GM10847 (cell line): ENCODE data around the gene C16orf90.

Source experiments
- POLR2A ChIP-seq: IDR thresholded peaks from 2 replicates; pipeline ENCODE4 v1.6.1; 2011; ENCODE audit not compliant: insufficient read length; ENCODE audit errors: extremely low read depth

C16orf90 gene

DNA sequence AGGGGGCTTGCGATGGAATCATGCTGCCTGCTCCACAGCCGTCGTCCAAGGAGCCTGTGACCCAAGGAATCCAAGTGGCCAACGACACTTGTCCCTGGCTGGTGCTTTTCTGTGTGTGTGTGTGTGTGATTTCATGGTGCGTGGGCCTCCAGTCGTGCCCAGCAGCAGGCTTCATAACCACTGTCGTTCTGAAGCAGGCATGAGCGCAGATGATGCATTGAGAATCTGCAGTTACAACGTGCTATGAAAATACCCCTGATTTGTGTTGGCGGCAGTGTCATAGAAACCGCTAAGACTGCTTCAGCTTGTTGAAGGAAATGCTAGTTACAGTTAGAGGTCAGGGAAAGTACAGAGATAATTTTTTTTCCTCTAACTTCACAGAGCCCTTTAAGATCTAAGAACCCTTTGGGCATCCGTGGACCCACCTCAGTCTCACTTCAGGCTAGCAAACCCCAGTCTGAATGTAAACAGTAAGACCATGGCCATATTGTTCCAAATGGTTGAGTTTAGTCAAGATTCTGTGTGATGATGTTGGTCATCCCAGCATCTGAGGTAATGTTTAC is 15.6 kb downstream of the C16orf90 start:
- no peak for TF ChIP-seq POLR2A

DNA sequence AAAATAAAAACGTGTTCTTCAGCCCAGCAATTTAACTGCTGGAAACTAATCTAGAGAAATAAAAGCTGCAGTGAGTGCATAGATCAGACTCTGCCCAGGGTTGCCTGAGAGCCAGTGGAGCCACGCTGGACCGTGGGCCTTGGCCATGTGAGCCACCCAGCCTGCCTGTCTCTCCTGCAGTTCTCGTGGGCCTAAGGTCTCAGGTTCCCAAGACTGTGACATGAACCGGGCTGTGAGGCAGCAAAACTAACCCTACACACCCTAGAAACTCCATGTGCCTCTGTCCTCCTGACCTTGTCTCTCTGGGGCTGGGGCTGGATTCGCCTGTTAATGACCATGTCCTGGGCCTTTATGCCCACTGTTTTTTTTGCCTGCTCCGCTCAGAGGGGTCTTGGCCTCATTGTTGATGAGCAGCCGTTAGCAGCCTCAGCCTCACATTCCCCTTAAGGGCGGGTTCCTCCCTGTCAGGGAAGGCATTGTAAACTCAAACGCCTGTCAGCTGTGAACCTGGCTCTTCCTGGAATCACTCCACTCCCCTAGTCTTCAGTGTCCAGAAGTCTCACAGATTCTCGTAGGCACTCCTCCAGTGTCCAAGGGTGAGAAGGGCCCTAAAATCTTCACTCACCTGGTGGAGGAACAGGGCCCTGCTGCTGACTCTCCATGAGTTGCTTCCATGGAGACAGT is 16.9 kb downstream of the C16orf90 start:
- TF ChIP-seq POLR2A = no peak

DNA sequence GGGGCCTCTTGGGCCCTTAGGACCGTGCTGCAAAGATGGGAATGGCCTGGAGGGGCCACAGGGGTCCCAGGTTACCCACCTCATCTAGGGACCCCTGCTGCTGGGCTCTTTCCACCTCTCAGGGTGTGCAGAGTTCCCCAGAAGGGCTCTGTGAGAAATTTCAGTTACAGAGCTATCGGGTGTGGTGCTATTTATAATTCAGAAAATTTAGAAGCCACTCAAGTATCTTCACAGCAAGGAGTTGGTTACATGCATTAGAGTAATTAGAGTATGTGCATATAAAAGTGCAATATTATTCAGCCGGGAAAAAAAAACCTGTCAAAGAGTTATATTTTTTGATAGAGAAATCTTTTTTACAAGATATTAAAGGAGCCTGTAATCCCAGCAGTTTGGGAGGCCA is 18.9 kb downstream of the C16orf90 start:
- no peak for TF ChIP-seq POLR2A

DNA sequence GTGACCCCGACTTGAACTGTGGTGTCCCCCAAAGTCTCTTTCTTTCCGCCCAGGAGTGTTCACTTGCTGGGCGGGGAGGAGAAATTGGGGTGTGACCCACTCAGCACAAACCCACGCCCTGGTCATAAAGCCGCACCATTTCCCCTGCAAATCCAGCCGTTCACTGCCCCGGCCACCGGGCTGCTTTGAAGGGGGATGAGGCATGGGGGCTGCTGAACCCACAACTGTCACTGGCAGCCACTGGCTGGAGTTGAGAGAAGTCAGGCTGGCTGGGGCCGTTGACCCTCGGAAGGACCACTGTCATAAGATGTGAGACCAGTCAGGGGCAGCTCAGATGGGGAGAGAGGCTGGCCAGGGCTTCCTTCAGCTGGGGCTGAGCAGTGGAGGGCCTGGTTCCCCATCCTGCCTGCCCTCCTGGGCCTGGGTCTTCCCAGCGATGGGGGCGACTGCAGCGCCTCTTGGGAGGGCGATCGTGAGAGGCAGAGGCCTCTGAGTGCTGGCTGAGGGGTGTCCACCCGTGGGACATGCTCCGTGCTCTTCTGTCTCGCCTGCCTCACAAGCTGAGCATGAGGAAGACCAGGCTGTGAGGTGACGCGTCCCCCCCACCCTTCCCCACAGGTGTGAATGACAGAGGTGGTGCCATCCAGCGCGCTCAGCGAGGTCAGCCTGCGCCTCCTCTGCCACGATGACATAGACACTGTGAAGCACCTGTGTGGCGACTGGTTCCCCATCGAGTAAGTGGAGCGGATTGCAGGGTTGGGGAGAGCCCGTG is 19.5 kb downstream of the C16orf90 start:
- TF ChIP-seq POLR2A = no peak

DNA sequence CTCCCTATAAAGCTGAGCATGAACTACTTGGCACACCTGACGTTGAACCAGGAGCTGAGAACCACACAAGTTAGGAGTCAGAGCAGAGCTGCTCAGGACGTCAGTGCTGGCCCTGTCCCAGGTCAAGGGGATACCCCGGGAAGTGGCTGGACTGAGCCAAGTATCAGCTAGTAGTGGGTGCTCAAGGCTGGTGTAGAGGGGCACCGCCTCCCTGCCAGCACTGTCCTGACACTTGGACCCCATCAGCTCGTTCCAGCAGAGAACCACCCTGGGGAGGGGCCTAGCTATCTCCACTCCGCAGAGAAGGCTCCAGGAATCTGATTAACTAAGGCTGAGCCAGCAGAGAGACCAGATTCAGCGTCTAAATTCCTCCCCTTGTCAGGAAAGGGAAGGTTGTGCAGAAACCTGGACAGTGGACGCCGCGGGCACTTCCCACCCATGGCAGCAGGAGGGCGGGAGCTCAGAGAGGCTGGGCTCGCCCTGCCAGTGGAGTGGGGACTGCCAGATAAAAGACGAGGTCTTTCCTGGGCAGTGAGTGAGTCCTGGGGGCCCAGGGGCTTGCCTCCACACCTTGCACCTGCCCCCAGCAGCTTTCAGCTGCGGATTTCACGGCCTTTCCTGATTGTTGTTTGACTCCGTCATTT is 21.0 kb downstream of the C16orf90 start:
- TF ChIP-seq POLR2A = no peak

DNA sequence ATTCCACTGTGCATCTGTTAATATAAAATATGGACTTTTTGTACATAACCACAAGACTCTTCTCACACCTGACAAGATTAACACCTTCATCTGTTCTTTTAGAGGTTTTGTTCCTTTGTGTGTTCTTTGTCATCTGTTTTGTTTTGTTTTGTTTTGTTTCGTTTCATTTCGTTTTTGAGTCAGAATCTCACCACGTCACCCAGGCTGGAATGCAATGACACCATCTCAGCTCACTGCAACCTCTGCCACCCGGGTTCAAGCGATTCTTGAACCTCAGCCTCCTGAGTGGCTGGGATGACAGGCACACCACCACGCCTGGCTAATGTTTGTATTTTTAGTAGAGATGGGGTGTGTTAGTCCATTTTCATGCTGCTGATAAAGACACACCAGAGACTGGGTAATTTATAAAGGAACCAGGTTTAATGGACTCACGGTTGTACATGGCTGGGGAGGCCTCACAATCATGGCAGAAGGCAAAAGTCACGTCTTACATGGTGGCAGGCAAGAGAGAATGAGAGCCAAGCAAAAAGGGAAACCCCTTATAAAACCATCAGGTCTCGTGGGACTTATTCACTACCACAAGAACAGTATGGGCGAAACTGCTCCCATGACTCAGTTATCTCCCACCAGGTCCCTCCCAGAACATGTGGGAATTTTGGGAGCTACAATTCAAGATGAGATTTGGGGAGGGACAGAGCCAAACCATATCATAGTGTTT is 22.3 kb downstream of the C16orf90 start:
- no peak for TF ChIP-seq POLR2A

DNA sequence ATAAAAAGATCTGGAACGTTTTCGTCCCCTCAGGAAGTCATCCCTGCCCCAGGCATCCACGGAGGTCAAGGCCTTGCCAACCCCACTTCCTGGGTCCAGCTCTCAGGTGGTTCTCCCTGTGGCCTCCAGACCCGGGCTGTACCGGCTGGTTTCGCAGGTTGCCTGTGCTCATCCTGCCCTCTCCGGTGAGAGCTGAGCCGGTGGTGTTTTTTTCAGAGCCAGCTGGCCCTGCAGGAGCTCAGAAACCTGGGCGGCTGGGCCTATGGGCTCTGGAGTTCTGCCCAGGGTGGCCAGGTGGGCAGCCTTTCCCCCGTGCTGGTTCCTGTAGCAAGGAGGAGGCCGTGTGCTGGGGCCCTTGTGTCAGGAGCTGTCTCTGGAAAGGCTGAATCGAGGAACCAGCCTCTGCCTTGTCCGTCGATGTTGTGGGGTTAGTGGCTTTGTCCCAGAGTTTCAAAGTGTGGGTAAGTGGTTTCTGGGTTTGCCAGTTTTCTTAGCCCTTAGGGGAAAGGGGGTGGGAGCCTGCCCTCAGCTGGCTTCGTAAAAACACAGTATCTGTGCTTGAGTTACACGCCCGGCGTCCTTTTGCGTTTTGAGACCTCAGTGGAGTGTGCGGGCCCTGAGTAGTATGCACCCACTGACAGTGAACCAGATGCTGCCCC is 23.6 kb downstream of the C16orf90 start:
- TF ChIP-seq POLR2A = no peak

DNA sequence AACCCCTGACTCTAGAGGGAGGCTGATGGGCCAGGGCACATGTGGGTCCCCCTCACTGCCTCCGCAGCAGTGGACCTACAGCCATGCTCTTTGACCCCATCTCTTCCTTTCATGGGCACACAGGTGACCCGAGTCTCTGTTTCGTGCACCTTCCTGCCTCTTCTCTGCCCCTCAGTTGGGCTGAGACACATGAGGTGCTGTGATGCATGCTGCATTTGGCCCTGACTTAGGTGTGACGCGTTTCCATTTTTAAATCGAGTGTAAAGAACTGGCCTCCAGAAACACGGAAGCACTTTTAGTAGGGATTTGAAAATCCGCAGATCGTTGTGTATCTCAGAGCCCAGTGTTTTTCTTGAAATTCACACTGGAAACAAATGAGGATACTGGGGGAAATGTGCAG is 24.6 kb downstream of the C16orf90 start:
- TF ChIP-seq POLR2A = no peak

DNA sequence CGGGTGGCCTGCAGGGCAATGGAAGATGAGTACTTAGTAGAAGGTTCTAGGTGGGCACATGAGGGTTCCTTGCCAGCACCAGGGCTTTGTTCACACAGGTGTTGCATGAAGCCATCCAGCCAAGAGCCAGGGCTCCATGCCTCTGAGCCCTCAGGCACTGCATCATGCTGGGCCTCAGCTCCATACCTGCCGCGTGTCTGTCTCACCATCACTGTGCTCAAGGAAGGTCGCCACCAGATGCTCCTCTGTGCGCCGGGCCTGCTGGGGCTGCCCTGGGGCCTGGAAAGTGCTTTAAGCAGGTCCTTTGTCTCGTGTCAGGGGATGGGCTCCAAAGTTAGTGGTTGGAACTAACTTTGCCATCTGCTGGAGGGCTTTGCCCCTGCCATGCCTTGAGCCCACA is 25.6 kb downstream of the C16orf90 start:
- no peak for TF ChIP-seq POLR2A

DNA sequence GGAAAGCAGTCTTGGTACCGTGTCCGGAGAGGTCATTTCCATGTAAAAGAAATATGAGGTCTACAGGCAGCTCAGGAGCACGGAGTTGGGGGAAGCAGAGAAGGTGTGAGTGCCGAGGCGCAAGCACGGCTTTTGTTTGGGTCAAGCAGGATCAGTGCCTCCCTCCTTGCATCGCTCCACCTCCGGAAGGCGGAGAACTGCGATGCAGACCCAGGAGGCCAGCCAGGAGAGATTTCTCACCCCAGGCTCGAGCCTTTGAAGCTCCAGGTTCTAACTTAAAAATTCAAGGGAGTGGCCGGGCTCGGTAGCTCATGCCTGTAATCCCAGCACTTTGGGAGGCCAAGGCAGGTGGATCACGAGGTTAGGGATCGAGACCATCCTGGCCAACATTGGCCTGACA is 26.8 kb downstream of the C16orf90 start:
- no peak for TF ChIP-seq POLR2A

DNA sequence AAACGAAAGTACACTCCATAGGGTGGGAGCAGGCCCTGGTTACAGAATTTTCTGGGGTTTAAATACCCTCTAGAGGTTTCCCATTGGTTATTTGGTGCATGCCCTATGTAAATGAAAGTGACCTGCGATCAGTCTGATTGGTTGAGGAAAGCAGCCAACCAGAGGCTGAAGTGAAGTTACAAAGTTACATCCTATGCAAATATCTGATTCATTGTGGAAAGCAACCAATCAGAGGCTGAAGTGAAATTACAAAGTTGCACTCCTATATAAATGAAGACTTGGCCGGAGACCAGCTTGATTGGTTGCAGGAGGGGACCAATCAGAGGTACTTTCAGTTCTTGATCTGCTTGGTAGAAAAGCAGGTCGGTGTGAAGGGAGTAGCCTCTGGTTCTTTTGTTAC is 27.4 kb downstream of the C16orf90 start:
- no peak for TF ChIP-seq POLR2A

DNA sequence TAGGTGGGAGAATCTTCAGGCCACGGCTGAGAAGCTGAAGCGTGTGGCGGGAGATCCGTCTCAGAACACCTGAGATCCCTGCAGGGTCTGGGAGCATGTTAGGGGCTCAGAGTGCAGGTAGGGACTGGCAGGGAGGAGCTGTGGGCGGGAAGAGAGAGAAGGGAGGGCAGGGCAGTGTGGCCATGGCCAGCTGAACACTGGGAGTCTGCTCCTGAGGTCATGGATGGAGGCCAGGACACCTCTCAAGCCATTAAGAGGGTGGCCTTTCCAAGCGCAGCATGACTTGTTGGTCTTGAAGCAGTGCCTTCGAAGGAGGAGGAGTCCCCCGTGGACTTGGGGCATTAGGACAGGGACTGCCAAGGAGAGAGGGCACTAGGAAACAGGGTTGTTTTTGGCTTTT is 28.1 kb downstream of the C16orf90 start:
- TF ChIP-seq POLR2A = no peak

DNA sequence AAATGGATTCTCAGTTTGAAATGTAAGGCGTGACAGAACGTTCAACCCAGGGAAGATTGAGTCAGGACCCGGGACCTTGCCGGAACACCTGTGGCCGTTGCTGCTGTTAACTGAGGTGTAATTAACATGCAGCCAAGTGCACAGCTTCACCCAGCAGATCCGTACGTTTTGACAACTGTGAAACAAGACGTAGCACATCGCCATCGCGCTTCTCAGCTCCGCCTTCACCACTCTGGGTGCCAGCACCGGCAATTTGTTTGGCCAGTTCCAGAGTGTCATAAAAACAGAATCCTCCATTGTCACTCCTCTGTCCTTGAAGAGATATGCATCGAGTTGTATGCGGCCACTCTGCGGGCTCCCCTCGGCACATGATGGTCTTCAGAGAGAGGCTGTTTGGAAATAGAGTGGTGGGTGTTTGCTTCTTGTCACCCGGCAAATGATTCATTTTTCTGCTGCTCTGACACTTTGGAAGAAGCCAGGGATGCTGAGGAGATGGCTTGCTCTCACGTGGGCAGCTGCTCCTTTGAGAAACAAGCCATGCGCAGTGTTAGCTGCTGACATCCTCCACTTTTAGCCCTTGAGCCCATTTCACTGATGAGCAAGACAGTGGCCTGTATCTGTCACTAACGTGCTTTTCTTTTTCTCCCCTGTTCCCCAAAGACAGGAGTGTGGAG is 29.2 kb downstream of the C16orf90 start:
- no peak for TF ChIP-seq POLR2A

DNA sequence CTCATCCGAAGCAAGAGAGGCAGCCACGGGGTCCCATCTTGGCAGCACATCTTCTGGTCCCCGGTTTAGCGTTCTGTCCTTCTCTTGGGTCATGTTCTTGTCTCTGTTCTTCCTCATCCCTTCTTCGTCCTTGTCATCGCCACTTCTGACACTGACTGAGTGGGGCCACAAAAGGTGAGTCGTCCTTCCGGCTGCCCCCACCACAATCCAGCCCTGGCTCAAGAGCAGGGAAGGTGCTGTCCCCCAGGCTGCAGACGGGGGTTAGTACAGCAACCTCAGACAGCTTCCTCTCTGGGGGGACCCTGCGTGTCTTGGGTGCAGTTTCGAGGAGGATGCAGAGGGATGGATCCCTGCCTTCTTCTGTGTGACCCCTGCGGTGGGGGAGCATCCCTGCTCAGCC is 30.0 kb downstream of the C16orf90 start:
- no peak for TF ChIP-seq POLR2A
